GM21619 (cell line): Measurements from ENCODE around the gene ZNF641.

Source experiments
- ATAC-seq: cut with Tn5 transposase; IDR thresholded peaks from one replicate; pipeline ENCODE4 v1.9.1; 2021; ENCODE audit not compliant: unreplicated experiment

Gene ZNF641

DNA sequence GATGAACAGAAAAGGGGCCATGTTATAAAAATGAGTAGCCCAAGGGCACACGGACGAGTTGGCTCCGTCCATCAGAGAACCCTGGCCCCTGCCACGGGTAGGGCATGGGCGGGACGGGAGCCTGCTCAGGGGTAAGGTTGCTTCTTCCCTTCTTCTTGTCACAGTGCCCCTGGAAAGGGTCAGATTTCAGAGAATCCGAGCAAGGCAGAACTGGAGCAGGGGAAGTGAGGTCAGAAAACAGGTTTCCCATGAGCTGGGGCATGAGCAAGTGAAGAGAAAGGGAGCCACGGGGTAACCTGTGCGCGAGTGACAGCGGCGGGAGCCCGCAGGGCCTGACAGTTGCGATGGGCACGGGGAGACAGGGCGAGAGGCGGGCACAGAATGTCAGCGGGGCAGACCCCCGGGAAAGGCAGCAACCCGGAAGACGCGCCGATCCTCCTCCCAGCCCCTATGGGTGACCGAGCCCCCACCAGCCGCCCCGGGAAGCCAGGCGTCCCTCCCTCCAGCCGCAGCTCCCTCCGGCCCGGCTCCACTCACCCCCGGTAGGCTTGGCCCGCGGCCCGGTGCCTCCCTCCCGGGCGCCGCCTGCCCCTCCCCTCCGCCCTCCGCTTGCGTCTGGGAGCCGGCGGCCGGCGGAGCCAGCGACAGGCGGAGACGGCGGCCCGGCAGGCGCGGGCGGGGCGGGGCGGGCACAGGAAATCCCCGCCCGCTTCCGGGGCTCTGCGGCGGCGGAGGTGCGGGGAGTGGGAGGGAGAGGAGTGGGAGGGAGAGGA lies at the start of gene ZNF641:
TSS of gene ZNF641 (minus strand) at position 671 of the 773 bp plus-strand sequence. CDS start 2,829 bp downstream, outside the sequence.
- ATAC-seq, result peak; percentile 80

GRCh38 chr12:48390026-48390425 lies 39.3 kb upstream of the ZNF641 start:
- ATAC-seq, result no peak

DNA sequence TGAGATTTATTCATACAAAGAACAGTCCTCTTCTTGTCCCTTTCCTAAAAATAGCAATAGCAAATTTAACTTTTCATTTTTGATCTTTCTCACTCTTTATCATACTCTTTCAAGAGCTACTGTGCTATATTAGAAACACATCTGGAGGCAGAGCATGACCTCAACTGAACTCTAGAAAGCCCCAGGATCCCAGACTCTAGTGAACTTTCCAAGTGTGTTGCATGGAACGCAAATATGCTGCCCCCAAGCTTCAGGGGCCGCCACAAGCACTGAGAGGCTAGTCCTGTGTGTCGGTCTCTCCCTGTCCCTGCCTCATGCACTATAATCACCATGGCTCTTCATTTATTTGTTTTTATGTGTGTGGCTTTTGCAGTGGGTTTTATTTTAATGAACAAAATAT lies 38.7 kb upstream of the ZNF641 start:
- no peak for ATAC-seq

DNA sequence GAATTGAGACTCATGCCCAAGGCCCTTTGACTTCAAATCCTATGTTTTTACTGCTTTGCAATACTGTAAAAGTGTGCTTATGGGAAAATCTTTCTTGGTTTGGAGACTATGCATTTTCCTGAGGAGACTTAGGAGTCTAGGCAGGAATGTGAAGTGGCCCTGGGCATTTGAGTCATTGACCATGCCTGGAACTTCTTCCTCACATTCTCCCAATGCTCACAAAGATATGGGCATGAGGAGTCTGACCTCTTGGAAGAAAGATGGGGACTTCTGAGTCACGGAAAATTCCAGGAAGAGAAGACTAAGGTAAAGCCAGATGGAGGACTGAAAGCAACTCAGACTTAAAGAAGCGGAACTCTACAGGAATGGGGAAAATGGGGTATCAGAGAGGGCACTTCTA lies 38.2 kb upstream of the ZNF641 start:
- no peak for ATAC-seq

GRCh38 chr12:48388460-48388859 lies 37.7 kb upstream of the ZNF641 start:
- no peak for ATAC-seq

- ATAC-seq, result no peak
Measured at GRCh38 chr12:48380596-48380995, 29.9 kb upstream of the ZNF641 start.

DNA sequence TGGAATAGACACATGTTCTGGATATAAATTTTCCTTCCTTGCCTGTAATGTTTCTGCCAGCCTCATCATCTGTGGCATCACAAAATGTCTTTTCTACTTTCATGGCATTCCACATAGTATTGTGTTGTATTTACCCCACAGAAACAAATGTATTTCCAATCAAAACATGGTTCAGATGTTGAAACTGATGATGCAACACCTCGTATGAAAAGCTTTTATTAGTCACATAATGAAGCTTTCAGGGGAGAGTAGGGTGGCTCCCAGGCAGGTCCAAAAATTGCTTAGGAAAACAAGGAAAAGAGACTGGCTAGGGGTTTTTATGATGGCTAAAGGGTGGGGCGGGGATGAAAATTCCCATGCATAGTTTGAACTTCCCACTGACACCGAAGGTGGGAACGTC lies 29.1 kb upstream of the ZNF641 start:
- ATAC-seq, result no peak

DNA sequence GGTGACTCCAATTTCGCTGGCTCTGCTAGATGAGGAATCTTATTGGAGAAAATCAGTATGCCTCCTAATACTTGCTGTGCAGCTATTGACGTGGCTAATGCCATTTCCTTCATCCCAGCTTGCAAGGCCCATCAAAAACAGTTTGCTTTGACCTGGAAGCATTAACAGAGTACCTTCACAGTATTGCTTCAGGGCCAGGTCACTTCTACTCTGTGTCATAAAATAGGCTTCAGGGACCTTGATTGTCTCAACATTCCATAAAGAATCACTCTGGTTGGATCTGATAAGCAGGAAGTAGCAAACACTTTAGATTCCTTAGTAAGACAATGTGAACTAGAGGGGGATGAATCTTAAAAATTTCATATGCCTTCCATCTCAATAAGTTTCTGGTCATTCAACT lies 26.9 kb upstream of the ZNF641 start:
- no peak for ATAC-seq

DNA sequence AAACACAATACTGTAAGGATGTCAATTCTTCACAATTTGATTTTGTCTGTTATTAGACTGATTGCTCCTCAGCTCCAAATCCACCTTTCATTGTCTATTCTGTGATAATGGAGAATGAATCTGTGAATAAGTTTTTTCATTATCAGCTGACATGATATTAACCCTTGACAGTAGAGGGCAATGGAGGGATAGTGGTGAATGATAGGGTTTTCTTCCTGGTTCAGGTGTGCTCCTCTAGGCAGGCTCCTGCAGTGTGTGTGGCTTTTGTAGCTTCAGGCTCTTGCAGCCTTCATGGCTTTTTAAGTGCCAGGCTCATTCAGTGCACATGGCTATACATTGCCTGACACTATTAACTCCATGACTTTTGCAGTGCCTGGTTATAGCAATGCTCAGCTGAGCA lies 23.4 kb upstream of the ZNF641 start:
- ATAC-seq, result no peak

GRCh38 chr12:48366131-48366530 lies 15.4 kb upstream of the ZNF641 start:
- ATAC-seq, result no peak

- ATAC-seq, result no peak
Measured at GRCh38 chr12:48361664-48362339, 11.1 kb upstream of the ZNF641 start.

- ATAC-seq, result no peak
Measured at GRCh38 chr12:48358937-48359513, 8.3 kb upstream of the ZNF641 start.

DNA sequence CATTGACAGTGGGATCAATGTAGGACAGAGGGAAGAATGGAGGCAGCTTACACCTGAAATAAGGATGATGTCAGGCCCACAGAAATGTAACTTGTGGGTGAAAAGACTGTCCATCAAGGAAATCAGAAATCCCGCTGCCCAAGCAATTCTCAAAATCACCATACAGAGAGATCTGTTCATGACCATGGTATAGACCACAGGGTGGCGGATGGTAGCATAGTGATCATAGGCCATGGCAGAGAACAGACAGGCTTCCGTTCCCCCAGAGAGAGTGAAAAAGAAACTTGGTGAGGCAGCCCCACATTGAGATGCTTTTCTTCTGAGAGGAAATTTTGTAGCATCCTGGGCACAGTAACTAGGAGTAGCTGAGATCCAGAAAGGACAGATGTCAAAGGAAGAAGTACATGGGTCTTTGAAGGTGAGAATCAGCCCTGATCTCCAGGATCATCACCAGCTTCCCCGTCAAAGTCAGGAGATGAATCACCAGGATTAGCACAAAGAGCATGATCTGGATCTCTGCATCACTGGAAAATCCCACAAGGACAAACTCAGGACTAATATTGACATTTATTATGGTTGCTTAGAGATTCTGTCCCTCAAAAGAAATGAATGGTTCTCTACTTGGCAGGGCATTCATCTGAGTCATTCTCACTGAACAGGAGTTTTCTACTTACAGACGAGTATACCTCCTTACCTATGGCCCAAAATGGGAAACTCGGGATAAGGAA lies 5.5 kb upstream of the ZNF641 start:
- no peak for ATAC-seq

DNA sequence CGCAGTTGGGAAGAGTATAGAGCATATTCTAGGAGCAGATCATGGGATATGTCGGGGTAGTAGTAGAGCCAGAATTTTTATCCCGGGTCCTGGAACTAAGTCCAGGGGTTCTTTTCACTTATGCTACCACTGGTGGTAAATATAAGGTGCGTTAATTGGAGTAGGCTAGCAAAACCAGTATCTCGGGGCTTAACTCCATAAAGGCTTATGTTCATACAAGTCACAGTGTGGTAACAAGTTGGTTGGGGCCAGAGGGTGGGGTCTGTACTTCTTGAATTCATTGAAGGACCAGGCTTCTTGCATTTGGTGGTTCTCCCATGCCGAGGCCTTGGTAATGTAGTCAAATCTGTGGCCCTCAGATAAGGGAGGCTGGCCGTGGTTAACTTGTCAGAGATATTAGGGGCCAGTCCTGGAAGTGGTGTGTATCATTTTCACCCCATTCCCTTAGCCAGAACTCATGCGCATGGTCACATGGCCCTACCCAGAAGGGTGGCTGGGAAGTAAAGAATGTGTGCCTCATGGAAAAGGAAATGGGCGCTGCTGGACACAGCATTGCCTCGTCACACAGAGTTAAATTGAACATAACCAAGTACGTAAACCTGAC lies 1.5 kb upstream of the ZNF641 start:
- ATAC-seq, result no peak

DNA sequence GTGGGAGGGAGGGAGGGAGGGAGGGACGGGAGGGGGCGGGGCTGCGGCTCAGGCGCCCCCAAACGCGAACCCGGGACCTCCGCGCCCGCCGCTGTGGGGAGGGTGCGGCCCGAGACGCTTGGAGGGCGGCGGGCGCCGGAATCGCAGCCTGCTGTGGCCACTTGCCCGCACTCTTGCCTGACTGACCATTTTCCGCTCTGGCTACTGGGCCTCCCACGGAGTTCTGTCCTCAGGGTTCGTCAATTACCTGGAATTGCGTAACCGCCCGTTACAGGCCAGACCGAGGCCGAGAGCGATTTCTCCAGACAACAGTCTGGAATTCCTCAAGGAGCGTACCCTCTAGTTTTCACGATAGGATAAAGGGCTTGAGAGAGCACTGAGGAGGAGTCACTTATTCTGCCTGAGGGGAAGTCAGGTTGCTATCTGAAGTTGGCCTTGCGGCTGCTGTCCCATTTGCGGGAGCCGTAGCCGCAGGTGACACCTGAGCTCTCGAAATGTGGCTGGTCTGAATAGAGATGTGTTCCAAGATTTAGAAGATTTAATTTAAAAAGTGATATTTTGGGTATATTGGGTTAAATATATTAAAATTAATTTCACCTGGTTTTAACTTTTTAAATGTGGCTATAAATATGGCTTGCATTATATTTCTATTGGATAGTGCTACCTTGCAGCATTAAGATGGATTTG lies 446 bp upstream of the ZNF641 start:
- ATAC-seq, result peak; percentile 44

DNA sequence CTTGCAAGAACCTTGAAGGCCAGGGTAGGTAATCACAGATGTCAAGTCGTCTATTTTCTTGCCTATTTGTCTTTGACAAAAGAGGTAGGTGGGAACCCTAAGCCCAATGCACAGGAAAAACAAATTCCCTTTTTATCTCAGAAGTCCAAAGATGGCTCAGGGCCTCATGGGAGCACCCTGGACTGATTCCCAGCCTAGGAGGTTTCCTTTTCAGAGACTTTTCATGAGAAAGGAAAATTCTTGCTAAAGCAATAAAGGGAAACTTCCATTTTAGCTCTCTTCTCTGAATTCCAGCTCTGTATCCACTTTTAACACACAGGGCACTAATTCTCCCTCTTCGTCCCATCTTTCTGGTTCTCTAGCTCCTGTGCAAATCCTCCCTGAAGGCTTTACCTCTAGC lies 1.2 kb downstream of the ZNF641 start:
- no peak for ATAC-seq

DNA sequence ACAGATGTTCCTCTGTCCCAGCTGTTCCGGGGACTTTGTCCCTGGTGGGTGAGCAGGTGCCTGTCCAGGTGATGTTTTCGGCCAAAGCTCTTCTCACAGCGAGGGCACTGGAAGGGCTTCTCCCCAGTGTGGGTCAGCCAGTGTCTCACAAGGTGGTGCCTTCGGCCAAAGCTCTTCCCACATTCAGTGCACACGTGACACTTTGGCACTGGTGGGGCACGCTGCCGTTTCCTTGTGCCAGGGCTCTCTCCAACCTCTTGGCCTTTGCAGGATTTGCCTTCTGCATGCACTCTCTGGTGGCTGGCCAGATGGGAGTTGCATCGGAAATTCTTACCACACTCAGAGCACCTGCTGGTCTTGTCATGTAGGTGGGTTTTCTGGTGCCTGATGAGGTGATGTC lies 7.7 kb downstream of the ZNF641 start:
- no peak for ATAC-seq

DNA sequence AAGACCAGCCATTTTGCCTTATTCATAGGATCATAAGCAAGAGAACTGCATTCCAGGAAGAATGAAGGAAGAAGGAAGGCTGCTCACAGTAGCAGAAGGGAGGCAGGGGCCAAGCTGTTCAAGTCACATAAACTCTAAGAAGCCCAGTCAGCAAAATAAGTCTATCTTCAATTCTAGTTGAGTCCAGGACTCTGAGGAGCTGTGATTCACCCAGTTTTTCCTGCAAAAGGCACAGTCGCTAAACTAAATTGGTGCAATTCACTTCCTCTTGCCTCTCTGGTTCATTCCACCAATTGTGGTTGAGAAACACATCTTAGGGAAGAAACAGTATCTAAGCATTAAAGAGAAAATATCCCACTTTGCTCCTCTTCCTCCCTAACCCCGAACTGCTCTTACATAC lies 9.8 kb downstream of the ZNF641 start:
- ATAC-seq, result no peak

GRCh38 chr12:48339442-48340117 lies 11.1 kb downstream of the ZNF641 start:
- ATAC-seq, result no peak

GRCh38 chr12:48336564-48336963 lies 14.2 kb downstream of the ZNF641 start:
- no peak for ATAC-seq
